Trophoblast cell (in vitro differentiated cells and primary cell): ENCODE results near the gene CHCHD6.

ENCODE experiments used
- DNase-seq, 2 donors: peaks; one replicate each; pipeline ENCODE4 v3.0.0-alpha.2; 2016
- H2AFZ ChIP-seq: 2 replicates; pipeline ENCODE4 v1.6.1; 2013; ENCODE audit warnings: low read length, moderate library complexity, mild to moderate bottlenecking; ENCODE audit not compliant: insufficient read depth, poor library complexity
- H2AK5ac ChIP-seq: 2 replicates; pipeline ENCODE4 v1.6.1; 2013; ENCODE audit warnings: mild to moderate bottlenecking, low read length
- H2BK120ac ChIP-seq: 2 replicates; pipeline ENCODE4 v1.6.1; 2013; ENCODE audit warnings: low read length, mild to moderate bottlenecking, moderate library complexity; ENCODE audit not compliant: insufficient read depth, poor library complexity
- H2BK12ac ChIP-seq: 2 replicates; pipeline ENCODE4 v1.6.1; 2013; ENCODE audit warnings: mild to moderate bottlenecking, low read length, moderate library complexity
- H2BK5ac ChIP-seq: 2 replicates; pipeline ENCODE4 v1.6.1; 2013; ENCODE audit warnings: low read length, low read depth, moderate library complexity, mild to moderate bottlenecking; ENCODE audit not compliant: poor library complexity
- H3K14ac ChIP-seq: 2 replicates; pipeline ENCODE4 v1.6.1; 2013; ENCODE audit warnings: mild to moderate bottlenecking, low read length
- H3K18ac ChIP-seq: 2 replicates; pipeline ENCODE4 v1.6.1; 2013; ENCODE audit warnings: mild to moderate bottlenecking, low read length
- H3K23ac ChIP-seq: 2 replicates; pipeline ENCODE4 v1.6.1; 2013; ENCODE audit warnings: low read length
- H3K27ac ChIP-seq: 2 replicates; pipeline ENCODE4 v1.5.1; 2013; ENCODE audit warnings: low read depth, mild to moderate bottlenecking, inconsistent platforms, low read length, moderate library complexity
- H3K27me3 ChIP-seq: 2 replicates; pipeline ENCODE4 v1.6.1; 2013; ENCODE audit warnings: inconsistent platforms, mild to moderate bottlenecking, low read length, moderate library complexity; ENCODE audit not compliant: insufficient read depth
- H3K36me3 ChIP-seq, 2 experiments: 1 replicate in 1 of 2; 2 replicates in 1 of 2; pipeline ENCODE4 v1.6.1; 2013; ENCODE audit warnings: low read length in 2 of 2, mild to moderate bottlenecking in 2 of 2, moderate library complexity in 1 of 2; ENCODE audit not compliant: insufficient read depth in 2 of 2, control insufficient read depth in 1 of 2
- H3K4ac ChIP-seq: 2 replicates; pipeline ENCODE4 v1.6.1; 2013; ENCODE audit warnings: low read depth, mild to moderate bottlenecking, low read length, moderate library complexity
- H3K4me1 ChIP-seq, 2 experiments: 1 replicate in 1 of 2; 2 replicates in 1 of 2; pipeline ENCODE4 v1.6.1; 2013; ENCODE audit warnings: low read length in 2 of 2, mild to moderate bottlenecking in 2 of 2, moderate library complexity in 1 of 2; ENCODE audit not compliant: insufficient read depth in 2 of 2, control insufficient read depth in 1 of 2
- H3K4me2 ChIP-seq: 2 replicates; pipeline ENCODE4 v1.6.1; 2013; ENCODE audit warnings: inconsistent platforms, mild to moderate bottlenecking, low read length, moderate library complexity
- H3K4me3 ChIP-seq: 2 replicates; pipeline ENCODE4 v1.5.1; 2013; ENCODE audit warnings: mild to moderate bottlenecking, low read depth, low read length, inconsistent platforms
- H3K79me1 ChIP-seq: one replicate; pipeline ENCODE4 v1.6.1; 2013; ENCODE audit warnings: low read length
- H3K79me2 ChIP-seq: 2 replicates; pipeline ENCODE4 v1.6.1; 2013; ENCODE audit warnings: low read length, mild to moderate bottlenecking; ENCODE audit not compliant: control insufficient read depth, insufficient read depth, poor library complexity
- H3K9ac ChIP-seq: 2 replicates; pipeline ENCODE4 v1.6.1; 2013; ENCODE audit warnings: mild to moderate bottlenecking, low read length
- H3K9me3 ChIP-seq: 2 replicates; pipeline ENCODE4 v1.6.1; 2013; ENCODE audit warnings: low read depth, mild to moderate bottlenecking, control low read depth, inconsistent platforms, low read length; ENCODE audit not compliant: insufficient read depth
- H4K12ac ChIP-seq: 2 replicates; pipeline ENCODE4 v1.6.1; 2013; ENCODE audit warnings: low read depth, mild to moderate bottlenecking, low read length, moderate library complexity
- H4K8ac ChIP-seq: 2 replicates; pipeline ENCODE4 v1.6.1; 2013; ENCODE audit warnings: low read depth, mild to moderate bottlenecking, low read length, moderate library complexity
- H4K91ac ChIP-seq: one replicate; pipeline ENCODE4 v1.6.1; 2013; ENCODE audit warnings: low read depth, mild to moderate bottlenecking, low read length, moderate library complexity
- WGBS: extraction: QIAGEN DNeasy Blood & Tissue Kit; methylation state at CpG from one replicate; pipeline ENCODE4 v1.1.7; 2013; ENCODE audit warnings: missing lambda C conversion rate; ENCODE audit not compliant: insufficient read length, insufficient coverage; ENCODE audit errors: extremely low coverage; 5-methylcytosine and 5-hydroxymethylcytosine counted together

The CHCHD6 gene

DNA sequence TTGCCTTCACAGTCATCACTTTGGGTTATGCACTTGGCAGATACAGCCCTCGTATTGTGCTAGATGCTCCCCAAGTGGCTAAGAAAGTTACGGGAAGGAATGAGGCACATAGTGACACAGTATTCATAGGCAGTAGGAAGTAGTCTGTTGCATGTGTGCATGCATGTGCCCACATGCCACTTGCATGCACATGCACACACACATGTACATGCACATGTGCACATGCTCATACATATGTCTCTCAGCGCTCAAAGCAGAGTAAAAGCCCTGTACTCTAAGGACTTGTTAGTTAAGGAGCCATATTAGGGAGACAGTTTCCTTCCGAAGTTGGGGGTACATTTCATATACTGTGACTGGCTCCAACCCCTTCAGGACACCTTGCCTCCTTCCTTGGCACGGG lies 128.9 kb downstream of the CHCHD6 start:
- Histone ChIP-seq H3K14ac (no peak overlapping the region), H3K79me1 (no peaks in the 10 kb centered on the region), H3K36me3 (no peaks in the 10 kb centered on the region), H2BK12ac (no peak overlapping the region), H3K18ac (no peak overlapping the region), H3K4me3 (no peak overlapping the region), H2BK120ac (no peak overlapping the region), H3K4me2 (no peak overlapping the region), H4K91ac (no peak overlapping the region), H3K9ac (no peak overlapping the region), H3K27me3 (no peaks in the 10 kb centered on the region), H3K27ac (no peak overlapping the region), H3K4ac (no peak overlapping the region), H3K23ac (no peak overlapping the region), H3K4me1 (peaks cover 0 to 2% of the 10 kb centered on the region in 2 experiments), H2AFZ (no peak overlapping the region), H3K79me2 (no peaks in the 10 kb centered on the region), H4K12ac (no peak overlapping the region), H4K8ac (no peak overlapping the region), H3K9me3 (peaks cover 5% of the 10 kb centered on the region), H2BK5ac (no peak overlapping the region), H2AK5ac (no peak overlapping the region)
- no peak for DNase-seq
- no CpG with 5 or more reads among the region's 5 CpGs for WGBS

DNA sequence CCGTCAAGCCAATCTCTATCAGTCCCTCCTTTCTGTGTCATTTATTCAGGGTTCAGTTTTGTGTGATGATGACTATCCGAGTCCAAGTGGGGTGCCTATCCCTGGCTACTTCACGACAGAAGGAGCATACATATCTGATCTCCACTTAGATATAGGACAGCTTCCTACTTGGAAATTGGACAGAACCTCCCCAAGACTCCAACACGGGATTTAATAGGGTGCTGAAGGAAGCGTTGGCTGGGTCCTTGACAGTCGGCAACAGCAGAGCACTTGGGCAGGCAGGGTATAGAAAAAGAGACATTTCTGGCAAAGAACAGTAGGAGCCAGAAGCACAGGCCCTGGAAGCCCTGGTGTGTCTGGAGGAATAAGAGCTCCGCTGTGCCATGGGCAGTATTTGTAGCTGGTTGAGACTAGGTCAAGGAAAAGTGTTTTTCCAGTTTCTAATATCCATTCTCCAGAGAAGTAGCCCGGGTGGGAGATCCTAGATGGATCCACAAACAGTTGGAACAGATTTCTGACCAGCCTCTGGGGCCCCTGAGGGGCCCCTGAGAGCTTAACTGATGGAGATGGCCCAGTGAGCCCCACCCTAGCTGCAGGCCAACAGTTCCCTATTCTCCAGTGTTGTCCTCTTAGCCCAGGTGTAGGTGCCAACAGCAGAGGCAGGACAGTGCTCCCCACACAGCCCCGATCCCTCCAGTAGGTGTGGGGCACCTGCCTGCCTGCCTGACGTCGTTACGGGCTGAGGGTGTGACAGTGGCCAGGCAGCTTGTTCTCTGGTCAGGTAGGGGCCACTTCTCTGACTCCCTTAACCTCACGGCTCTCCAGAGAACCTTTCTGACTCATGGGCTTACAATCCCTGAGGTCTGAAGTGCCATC lies 130.8 kb downstream of the CHCHD6 start:
- Histone ChIP-seq H3K36me3 (no peaks in the 10 kb centered on the region), H3K9ac (no peak overlapping the region), H4K12ac (no peak overlapping the region), H2AK5ac (no peak overlapping the region), H3K4ac (no peak overlapping the region), H3K18ac (no peak overlapping the region), H3K4me2 (no peak overlapping the region), H3K27me3 (no peaks in the 10 kb centered on the region), H3K79me1 (no peaks in the 10 kb centered on the region), H4K8ac (no peak overlapping the region), H3K4me3 (no peak overlapping the region), H3K79me2 (no peaks in the 10 kb centered on the region), H4K91ac (no peak overlapping the region), H2AFZ (no peak overlapping the region), H3K23ac (no peak overlapping the region), H2BK5ac (no peak overlapping the region), H3K9me3 (peaks cover 4% of the 10 kb centered on the region), H3K27ac (no peak overlapping the region), H2BK12ac (no peak overlapping the region), H3K4me1 (peaks cover 0 to 2% of the 10 kb centered on the region in 2 experiments), H3K14ac (no peak overlapping the region), H2BK120ac (no peak overlapping the region)
- WGBS = no CpG with 5 or more reads among the region's 13 CpGs
- no peak for DNase-seq

DNA sequence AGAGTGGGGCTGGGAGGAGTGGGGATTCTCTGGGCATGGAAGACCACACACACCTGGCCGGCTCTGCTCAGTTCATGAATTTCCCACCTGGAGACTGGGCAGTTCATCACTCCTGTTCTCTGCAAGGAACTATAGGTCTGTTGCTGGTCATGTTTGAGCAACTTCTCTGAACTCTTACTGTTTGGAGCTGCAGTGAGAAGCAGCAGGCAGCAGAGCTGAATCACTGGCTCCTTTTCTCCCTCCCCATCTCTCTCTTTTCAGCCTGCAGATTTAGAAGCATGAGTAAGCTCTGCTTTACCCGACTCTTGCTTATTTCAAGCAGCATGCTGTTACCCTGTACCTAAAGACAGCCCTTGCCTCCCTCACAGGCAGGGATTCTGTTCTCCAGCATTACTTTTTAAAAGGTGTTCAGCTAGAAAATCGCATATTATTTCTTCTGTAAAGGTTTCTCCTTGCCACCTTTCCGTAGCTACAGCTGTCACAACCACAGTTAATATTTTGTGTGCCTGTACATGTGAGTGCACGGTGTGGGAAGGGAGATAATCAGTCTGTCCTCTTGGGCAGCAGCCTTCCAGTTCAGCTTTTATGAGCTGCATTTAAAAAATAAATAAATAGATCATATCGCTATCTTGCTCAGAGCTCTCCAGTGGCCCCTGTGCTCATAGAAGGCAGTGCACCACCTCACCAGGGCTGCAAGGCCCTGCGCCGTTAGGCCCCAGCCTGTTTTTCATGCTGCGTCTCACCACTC lies 131.6 kb downstream of the CHCHD6 start:
- H4K12ac ChIP-seq = no peak overlapping the region
- H3K79me2 ChIP-seq = no peaks in the 10 kb centered on the region
- no peaks in the 10 kb centered on the region for H3K36me3 ChIP-seq
- H3K18ac ChIP-seq = no peak overlapping the region
- H3K4me1 ChIP-seq = peaks cover 0 to 2% of the 10 kb centered on the region in 2 experiments
- H4K8ac ChIP-seq = no peak overlapping the region
- no peaks in the 10 kb centered on the region for H3K79me1 ChIP-seq
- H3K23ac ChIP-seq = no peak overlapping the region
- no peak for DNase-seq
- H2AFZ ChIP-seq = no peak overlapping the region
- no CpG with 5 or more reads among the region's 9 CpGs for WGBS
- H3K14ac ChIP-seq = no peak overlapping the region
- H3K27me3 ChIP-seq = no peaks in the 10 kb centered on the region
- H3K4me2 ChIP-seq = no peak overlapping the region
- H3K4ac ChIP-seq = no peak overlapping the region
- H3K9me3 ChIP-seq = peaks cover 4% of the 10 kb centered on the region
- H3K9ac ChIP-seq = no peak overlapping the region
- no peak overlapping the region for H2BK5ac ChIP-seq
- no peak overlapping the region for H2BK12ac ChIP-seq
- H3K4me3 ChIP-seq = no peak overlapping the region
- H4K91ac ChIP-seq = no peak overlapping the region
- no peak overlapping the region for H2BK120ac ChIP-seq
- H3K27ac ChIP-seq = no peak overlapping the region
- no peak overlapping the region for H2AK5ac ChIP-seq

DNA sequence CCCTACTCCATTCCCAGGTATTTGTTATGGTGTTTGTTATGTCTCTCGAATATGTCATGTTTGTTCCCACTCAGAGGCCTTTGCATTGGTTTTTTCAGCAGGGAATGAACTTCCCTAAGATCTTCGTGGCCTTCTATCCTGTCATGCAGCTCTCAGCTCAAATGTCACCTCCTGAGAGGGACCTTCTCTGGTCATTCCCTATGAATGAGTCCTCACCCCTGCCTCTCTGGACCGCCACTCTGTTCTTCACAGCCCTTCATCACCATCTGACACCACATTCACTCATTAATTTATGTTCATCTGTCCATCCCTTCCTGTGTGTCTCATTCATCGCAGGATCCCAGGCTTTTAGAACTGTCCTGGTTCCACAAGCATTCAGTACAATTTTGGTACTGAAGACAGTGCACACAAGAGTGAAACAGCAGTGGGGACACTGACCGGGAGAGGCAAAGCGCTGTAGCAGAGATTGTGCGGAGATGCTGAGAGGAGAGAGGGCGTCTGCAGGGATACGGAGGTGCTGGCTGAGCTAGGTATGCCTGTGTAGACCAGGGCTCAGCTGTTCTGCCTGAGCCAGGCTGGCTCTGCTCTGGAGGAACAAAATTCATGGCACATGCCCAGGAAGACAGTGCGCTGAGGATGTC lies 132.3 kb downstream of the CHCHD6 start:
- no peaks in the 10 kb centered on the region for H3K79me1 ChIP-seq
- no peak overlapping the region for H3K4me3 ChIP-seq
- no peaks in the 10 kb centered on the region for H3K79me2 ChIP-seq
- no peak overlapping the region for H3K4me2 ChIP-seq
- H3K18ac ChIP-seq = no peak overlapping the region
- H3K4ac ChIP-seq = no peak overlapping the region
- H2BK120ac ChIP-seq = no peak overlapping the region
- no peak overlapping the region for H2BK12ac ChIP-seq
- peaks cover 4% of the 10 kb centered on the region for H3K9me3 ChIP-seq
- H2AFZ ChIP-seq = no peak overlapping the region
- H3K27ac ChIP-seq = no peak overlapping the region
- no peak overlapping the region for H4K8ac ChIP-seq
- DNase-seq = no peak
- no CpG with 5 or more reads among the region's 10 CpGs for WGBS
- H4K91ac ChIP-seq = no peak overlapping the region
- peaks cover 0 to 2% of the 10 kb centered on the region in 2 experiments for H3K4me1 ChIP-seq
- no peak overlapping the region for H3K9ac ChIP-seq
- H2BK5ac ChIP-seq = no peak overlapping the region
- no peaks in the 10 kb centered on the region for H3K36me3 ChIP-seq
- no peak overlapping the region for H3K14ac ChIP-seq
- no peak overlapping the region for H4K12ac ChIP-seq
- no peaks in the 10 kb centered on the region for H3K27me3 ChIP-seq
- no peak overlapping the region for H3K23ac ChIP-seq
- H2AK5ac ChIP-seq = no peak overlapping the region
